ENCODE measurements around the gene ZNF581. TPM values are rescaled to one million over a fixed set of nuclear protein-coding genes. Genes with fewer than 3 reads are reported as not detected.
A peak's percentile ranks its signal among the peaks of the same experiment; 100 is the strongest.

Gene ZNF581
- total and polyA plus RNA-seq, 7 donors, result 10.2 to 18.6 (median 14.5) TPM

- no peaks in the 10 kb centered on the region for H3K27me3 ChIP-seq (ENCODE audit: insufficient read depth in 3 of 3, low read length in 2 of 3)
- 0 to 1% (median 0%) methylated on average over 60 to 101 of the region's 101 CpGs for WGBS, 3 donors
- no peaks in the 10 kb centered on the region for H3K9me3 ChIP-seq
- H3K36me3 ChIP-seq (ENCODE audit: insufficient read depth in 1 of 2, low read depth in 1 of 2), result peaks cover 3 to 57% of the 10 kb centered on the region in 2 donors
- intact Hi-C loops (cut with DNase I), result no loop called here
- DNase-seq (peak; percentile 97 to 99), ATAC-seq (peak; percentile 94 to 96 (median 96))
- peak within 1 kb of the TSS; percentile 90 for H3K4me3 ChIP-seq
- peaks cover 30% of the 10 kb centered on the region for H3K4me1 ChIP-seq
- H3K27ac ChIP-seq, result peak within 1 kb of the TSS; percentile 95
- TF ChIP-seq CTCF (IDR thresholded peaks at IDR 0.05), result no peak
Measured at GRCh38 chr19:55674841-55675660, 31.6 kb downstream of the ZNF581 start, which contains the start of gene EPN1. Gene EPN1 (plus strand): TSS chr19:55675226. CDS start chr19:55678628, 3,402 bp downstream.

GRCh38 chr19:55675661-55676354 is 32.4 kb downstream of the ZNF581 start:
- H3K4me1 ChIP-seq, result peaks cover 30% of the 10 kb centered on the region
- no peak for ATAC-seq
- no peak for TF ChIP-seq CTCF (IDR thresholded peaks at IDR 0.05)

GRCh38 chr19:55676383-55676782 is 32.9 kb downstream of the ZNF581 start:
- ATAC-seq, result no peak
- H3K9me3 ChIP-seq, result no peaks in the 10 kb centered on the region
- H3K36me3 ChIP-seq (ENCODE audit: insufficient read depth in 1 of 2, low read depth in 1 of 2), result peaks cover 6 to 60% of the 10 kb centered on the region in 2 donors
- H3K4me3 ChIP-seq, result peak overlapping the region; percentile 90
- H3K27me3 ChIP-seq (ENCODE audit: insufficient read depth in 3 of 3, low read length in 2 of 3), result no peaks in the 10 kb centered on the region
- peak in 1 of 2 donors; percentile 47 for DNase-seq
- H3K27ac ChIP-seq, result peak overlapping the region; percentile 95
- peaks cover 30% of the 10 kb centered on the region for H3K4me1 ChIP-seq
- no peak for TF ChIP-seq CTCF (IDR thresholded peaks at IDR 0.05)
- 53 to 65% (median 64%) methylated on average over 5 of the region's 5 CpGs for WGBS, 3 donors
- intact Hi-C loops (cut with DNase I), result no loop called here

More at GRCh38 chr19:55675661-55676354, 32.4 kb downstream of the ZNF581 start:
- WGBS, 3 donors, result 12 to 13% (median 12%) methylated on average over 16 of the region's 16 CpGs
- DNase-seq, result peak in 1 of 2 donors; percentile 27
- Histone ChIP-seq H3K9me3 (no peaks in the 10 kb centered on the region), H3K27ac (peak overlapping the region; percentile 95), H3K36me3 (ENCODE audit: insufficient read depth in 1 of 2, low read depth in 1 of 2) (peaks cover under 1 to 57% of the 10 kb centered on the region in 2 donors), H3K27me3 (ENCODE audit: insufficient read depth in 3 of 3, low read length in 2 of 3) (no peaks in the 10 kb centered on the region), H3K4me3 (peak overlapping the region; percentile 90)
- intact Hi-C loops (cut with DNase I), result no loop called here

GRCh38 chr19:55676889-55677505 is 33.5 kb downstream of the ZNF581 start:
- WGBS, 3 donors, result 74 to 78% (median 77%) methylated on average over 7 of the region's 7 CpGs
- no peak for ATAC-seq
- no peaks in the 10 kb centered on the region for H3K27me3 ChIP-seq (ENCODE audit: insufficient read depth in 3 of 3, low read length in 2 of 3)
- peaks cover 30% of the 10 kb centered on the region for H3K4me1 ChIP-seq
- no peaks in the 10 kb centered on the region for H3K9me3 ChIP-seq
- intact Hi-C loops (cut with DNase I), result no loop called here
- no peak for DNase-seq
- peak overlapping the region; percentile 9 for H3K27ac ChIP-seq
- H3K4me3 ChIP-seq, result peak overlapping the region; percentile 90
- TF ChIP-seq CTCF (IDR thresholded peaks at IDR 0.05), result no peak
- H3K36me3 ChIP-seq (ENCODE audit: insufficient read depth in 1 of 2, low read depth in 1 of 2), result peaks cover 6 to 62% of the 10 kb centered on the region in 2 donors
